ENCODE data around the gene NCOR1.

DNA sequence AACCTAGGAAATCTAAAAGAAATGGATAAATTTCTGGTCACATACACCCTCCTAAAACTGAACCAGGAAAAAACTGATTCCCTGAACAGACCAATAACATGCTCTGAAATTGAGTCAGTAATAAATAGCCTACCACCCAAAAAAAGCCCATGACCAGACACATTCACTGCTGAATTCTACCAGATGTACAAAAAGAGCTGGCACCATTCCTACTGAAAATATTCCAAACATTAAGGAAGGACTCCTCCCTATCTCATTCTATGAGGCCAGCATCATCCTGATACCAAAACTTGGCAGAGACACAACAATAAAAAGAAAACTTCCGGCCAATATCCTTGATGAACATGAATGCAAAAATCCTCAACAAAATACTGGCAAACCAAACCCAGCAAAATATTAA, 162.8 kb downstream of the NCOR1 start:
- TF ChIP-seq SNAI2 (CRISPR knock-in tag; IDR thresholded peaks at IDR 0.05) (no peak), PATZ1 (CRISPR knock-in tag; IDR thresholded peaks at IDR 0.05; ENCODE audit: borderline replicate concordance) (no peak), ZNF70 (CRISPR knock-in tag; IDR thresholded peaks at IDR 0.05) (no peak), ZFP30 (CRISPR knock-in tag; IDR thresholded peaks at IDR 0.05) (no peak), GLIS3 (CRISPR knock-in tag; IDR thresholded peaks at IDR 0.05) (no peak), BACH2 (CRISPR knock-in tag; IDR thresholded peaks at IDR 0.05; ENCODE audit: borderline replicate concordance) (no peak), RARB (CRISPR knock-in tag; IDR thresholded peaks at IDR 0.05) (no peak)
- TF ChIP-seq, protein P1, sequence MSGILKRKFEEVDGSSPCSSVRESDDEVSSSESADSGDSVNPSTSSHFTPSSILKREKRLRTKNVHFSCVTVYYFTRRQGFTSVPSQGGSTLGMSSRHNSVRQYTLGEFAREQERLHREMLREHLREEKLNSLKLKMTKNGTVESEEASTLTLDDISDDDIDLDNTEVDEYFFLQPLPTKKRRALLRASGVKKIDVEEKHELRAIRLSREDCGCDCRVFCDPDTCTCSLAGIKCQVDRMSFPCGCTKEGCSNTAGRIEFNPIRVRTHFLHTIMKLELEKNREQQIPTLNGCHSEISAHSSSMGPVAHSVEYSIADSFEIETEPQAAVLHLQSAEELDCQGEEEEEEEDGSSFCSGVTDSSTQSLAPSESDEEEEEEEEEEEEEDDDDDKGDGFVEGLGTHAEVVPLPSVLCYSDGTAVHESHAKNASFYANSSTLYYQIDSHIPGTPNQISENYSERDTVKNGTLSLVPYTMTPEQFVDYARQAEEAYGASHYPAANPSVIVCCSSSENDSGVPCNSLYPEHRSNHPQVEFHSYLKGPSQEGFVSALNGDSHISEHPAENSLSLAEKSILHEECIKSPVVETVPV (CRISPR knock-in tag; IDR thresholded peaks at IDR 0.05), result no peak

Measured in SK-N-SH treated with all-trans-retinoic acid at 6 μM for 48 hours (cell line).